Measurements from ENCODE around the gene DYNLRB2.

Gene DYNLRB2

DNA sequence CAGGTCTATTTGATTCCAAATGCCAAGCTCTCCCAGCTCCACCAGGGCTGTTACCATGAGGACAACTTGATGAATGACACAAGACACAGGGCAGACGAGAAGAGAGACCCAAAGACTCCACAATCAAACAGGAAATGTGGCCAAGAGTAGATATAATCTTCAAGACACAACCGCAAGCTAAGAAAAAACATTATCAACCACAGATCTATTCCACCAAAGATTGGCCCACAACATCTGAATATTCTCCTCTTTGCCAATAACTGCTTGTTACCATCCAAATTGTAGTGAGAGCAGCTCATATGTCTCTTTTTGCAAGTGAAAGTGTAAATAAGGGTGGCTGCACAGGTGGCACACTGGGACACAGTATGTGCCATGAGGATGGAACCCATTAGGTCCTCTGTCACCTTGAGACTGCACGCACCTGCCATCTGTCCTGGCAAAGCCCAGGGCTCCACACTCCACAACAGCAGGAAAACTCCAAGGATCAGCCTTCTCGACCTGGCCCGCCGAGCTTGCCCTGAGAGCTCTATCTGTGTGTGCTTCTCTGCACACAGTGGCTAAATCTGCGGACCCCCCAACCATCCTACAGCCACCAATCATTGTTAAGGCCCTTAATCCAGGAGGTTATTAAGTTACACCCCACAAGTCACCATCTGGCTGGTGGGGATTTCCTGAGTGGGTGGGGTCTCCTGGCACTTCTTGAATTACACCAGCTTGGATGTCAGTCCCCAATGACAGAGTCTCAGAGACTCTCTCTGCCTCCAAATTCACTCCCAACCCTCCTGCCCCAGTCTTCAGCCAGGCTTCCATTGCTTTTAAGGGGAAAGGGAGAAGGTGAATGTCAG lies 50.5 kb downstream of the DYNLRB2 start:
- no peak for DNase-seq (ENCODE audit: low read depth)
- H3K4me3 ChIP-seq (ENCODE audit: low read depth, low read length): no peak overlapping the region

DNA sequence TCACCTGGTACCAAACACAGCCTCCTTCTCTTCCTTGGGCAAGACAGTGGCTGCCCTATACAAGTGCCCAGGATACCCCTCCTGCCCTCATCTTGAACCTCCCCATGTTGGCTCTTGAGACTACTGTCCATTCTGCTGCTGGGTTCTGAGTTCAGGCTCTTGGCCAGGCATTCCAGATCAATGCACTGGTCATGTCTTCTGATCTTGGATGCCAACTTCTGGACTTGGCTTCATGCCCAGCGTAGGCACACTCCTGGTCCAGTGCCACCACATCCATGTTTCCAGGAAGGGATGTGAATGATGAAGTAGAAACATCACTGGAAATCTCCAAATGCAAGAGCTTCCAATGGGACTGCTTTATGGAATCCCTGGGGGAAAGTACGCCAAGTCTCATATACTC lies 51.5 kb downstream of the DYNLRB2 start:
- no peak overlapping the region for H3K4me3 ChIP-seq (ENCODE audit: low read depth, low read length)
- no peak for DNase-seq (ENCODE audit: low read depth)

DNA sequence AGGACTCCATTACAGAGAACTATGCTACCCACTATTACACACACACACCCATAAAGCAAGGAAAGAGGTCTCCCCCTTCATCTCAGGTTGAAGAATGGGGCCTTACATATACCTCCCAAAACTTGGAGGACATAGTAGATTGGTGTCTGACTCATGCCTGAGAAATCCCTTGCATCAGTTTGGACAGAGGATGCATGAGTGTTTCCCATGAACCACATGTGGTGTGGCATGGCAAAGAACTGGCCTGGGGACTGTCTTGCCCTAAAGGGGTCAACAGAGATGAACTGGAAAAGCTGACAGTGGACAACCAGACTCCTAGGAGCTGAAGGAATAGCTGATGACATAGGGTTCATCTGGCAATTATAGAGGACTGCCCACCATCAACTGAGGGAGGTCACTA lies 54.0 kb downstream of the DYNLRB2 start:
- DNase-seq (ENCODE audit: low read depth): no peak
- H3K4me3 ChIP-seq (ENCODE audit: low read depth, low read length): no peak overlapping the region

DNA sequence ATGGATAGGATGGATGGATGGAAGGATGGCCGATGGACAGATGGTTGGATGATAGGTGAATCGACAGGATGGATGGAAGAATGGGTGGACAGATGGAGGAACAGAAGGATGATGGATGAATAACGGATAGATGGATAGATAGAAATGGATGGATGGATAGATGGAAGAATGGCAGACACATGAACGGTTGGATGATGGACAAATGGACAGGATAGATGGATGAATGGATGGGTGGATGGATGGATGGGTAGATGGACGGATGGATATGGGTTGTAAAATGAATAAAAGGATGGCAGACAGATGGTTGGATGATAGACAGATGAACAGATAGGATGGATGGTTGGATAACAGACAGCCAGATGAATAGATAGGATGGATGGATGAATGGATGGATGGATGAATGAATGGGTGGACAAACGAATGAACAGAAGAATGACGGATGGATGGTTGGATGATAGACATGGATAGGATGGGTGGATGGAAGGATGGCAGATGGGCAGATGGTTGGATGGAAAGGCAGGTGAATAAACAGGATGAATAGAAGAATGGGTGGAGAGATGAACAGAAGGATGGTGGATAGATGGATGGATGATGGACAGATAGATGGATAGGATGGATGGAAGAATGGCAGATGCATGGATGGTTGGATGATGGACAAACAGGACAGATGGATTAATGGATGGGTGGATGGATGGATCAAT lies 55.9 kb downstream of the DYNLRB2 start:
- DNase-seq (ENCODE audit: low read depth): no peak
- no peak overlapping the region for H3K4me3 ChIP-seq (ENCODE audit: low read depth, low read length)

DNA sequence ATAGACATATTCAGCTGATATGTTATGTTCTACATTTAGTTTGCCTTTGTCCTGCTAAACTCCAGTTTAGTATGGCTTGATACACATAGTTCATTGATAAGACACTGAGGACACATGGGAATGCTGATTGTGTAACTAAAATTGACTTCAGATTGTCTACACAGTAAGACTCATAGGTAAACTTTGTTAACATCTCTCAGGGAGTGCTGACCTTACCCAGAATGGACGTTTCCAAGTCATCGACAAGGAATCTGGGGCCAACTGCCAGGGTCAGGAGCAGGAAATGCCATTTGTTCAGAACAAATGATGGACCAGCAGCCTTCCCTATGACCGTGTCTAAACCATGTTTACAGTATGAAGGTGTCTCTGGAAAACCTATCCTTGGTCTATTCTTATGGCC lies 58.7 kb downstream of the DYNLRB2 start:
- no peak overlapping the region for H3K4me3 ChIP-seq (ENCODE audit: low read depth, low read length)
- peak; percentile 52 for DNase-seq (ENCODE audit: low read depth)

Measured in skeletal muscle cell (primary cell).